NCI-H1694 treated with DMSO at 0.1 percent for 48 hours (cell line): ENCODE data around the gene TBC1D22A.

Source experiments
- DNase-seq: peaks from one replicate; lab custom pipeline; 2025; lab: John Stamatoyannopoulos, UW

TBC1D22A gene

GRCh38 chr22:47032956-47033647 is 270.7 kb downstream of the TBC1D22A start:
- no peak for DNase-seq

- no peak for DNase-seq
These were observed 271.2 kb downstream of the TBC1D22A start for GRCh38 chr22:47033648-47034000.

GRCh38 chr22:47034076-47034808 is 271.8 kb downstream of the TBC1D22A start:
- DNase-seq = no peak

GRCh38 chr22:47034905-47035419 is 272.5 kb downstream of the TBC1D22A start:
- peak; percentile 91 for DNase-seq

- peak; percentile 77 for DNase-seq
These were observed 273.0 kb downstream of the TBC1D22A start for GRCh38 chr22:47035425-47035881.

GRCh38 chr22:47036352-47036751 is 273.9 kb downstream of the TBC1D22A start:
- no peak for DNase-seq

GRCh38 chr22:47036936-47037485 is 274.6 kb downstream of the TBC1D22A start:
- DNase-seq = no peak

- no peak for DNase-seq
These were observed 275.9 kb downstream of the TBC1D22A start for GRCh38 chr22:47038206-47038835.

- no peak for DNase-seq
These were observed 276.9 kb downstream of the TBC1D22A start for GRCh38 chr22:47039356-47039755.

GRCh38 chr22:47040486-47041270 is 278.2 kb downstream of the TBC1D22A start:
- DNase-seq = no peak

- no peak for DNase-seq
These were observed 279.0 kb downstream of the TBC1D22A start for GRCh38 chr22:47041271-47042115.

GRCh38 chr22:47042116-47042825 is 279.8 kb downstream of the TBC1D22A start:
- no peak for DNase-seq

GRCh38 chr22:47042861-47043496 is 280.5 kb downstream of the TBC1D22A start:
- DNase-seq = no peak

GRCh38 chr22:47043835-47044721 is 281.6 kb downstream of the TBC1D22A start:
- DNase-seq = peak; percentile 36

GRCh38 chr22:47044722-47045535 is 282.5 kb downstream of the TBC1D22A start:
- no peak for DNase-seq

GRCh38 chr22:47045691-47046410 is 283.4 kb downstream of the TBC1D22A start:
- no peak for DNase-seq
